ENCODE results near the gene METTL25B. TPM values are rescaled to one million over a fixed set of nuclear protein-coding genes. Genes with fewer than 3 reads are reported as not detected.

METTL25B gene
- polyA plus RNA-seq, 3 donors: 34.4 to 47.3 (median 35.6) TPM

GRCh38 chr1:156781585-156782186, 53.4 kb downstream of the METTL25B start:
- DNase-seq (ENCODE audit: extremely low read depth in 1 of 11, low read depth in 9 of 11, low spot score in 4 of 11): no peak

GRCh38 chr1:156785458-156785857, 57.2 kb downstream of the METTL25B start:
- DNase-seq (ENCODE audit: extremely low read depth in 1 of 11, low read depth in 9 of 11, low spot score in 4 of 11): no peak

Other genes starting within 250 kb of the METTL25B start
- 10 to 100 TPM; 21.1 to 31.7 (median 25.8) TPM for gene MEF2D, start 227.7 kb upstream of the METTL25B start, polyA plus RNA-seq (ENCODE audit: insufficient read length in 3 of 3)
- gene IQGAP3, start 155.9 kb upstream of the METTL25B start, polyA plus RNA-seq (ENCODE audit: insufficient read length in 3 of 3): 10 to 100 TPM; 14.2 to 15.5 (median 15.2) TPM
- 1 to 10 TPM; 1.2 to 1.7 (median 1.5) TPM for gene TTC24, start 148.7 kb upstream of the METTL25B start, polyA plus RNA-seq (ENCODE audit: insufficient read length in 3 of 3)
- 10 to 100 TPM; 67.4 to 76.4 (median 73.0) TPM for gene NAXE, start 136.7 kb upstream of the METTL25B start, polyA plus RNA-seq (ENCODE audit: insufficient read length in 3 of 3)
- 10 to 100 TPM; 32.9 to 36.2 (median 35.4) TPM for gene GPATCH4, start 127.0 kb upstream of the METTL25B start, polyA plus RNA-seq (ENCODE audit: insufficient read length in 3 of 3)
- gene HAPLN2, start 109.1 kb upstream of the METTL25B start, polyA plus RNA-seq (ENCODE audit: insufficient read length in 3 of 3): under 1 TPM; 0.47 to 0.67 (median 0.57) TPM
- gene BCAN, start 86.4 kb upstream of the METTL25B start, polyA plus RNA-seq (ENCODE audit: insufficient read length in 3 of 3): 1 to 10 TPM in 1 of 3 donors, under 1 TPM in 2; 0.22 to 1.3 (median 0.23) TPM
- 100 to 1,000 TPM; 123 to 175 (median 150) TPM for gene NES, start 51.1 kb upstream of the METTL25B start, polyA plus RNA-seq (ENCODE audit: insufficient read length in 3 of 3)
- 100 to 1,000 TPM in 1 of 3 donors, 10 to 100 TPM in 2; 91.7 to 120 (median 92.3) TPM for gene CRABP2, start 22.9 kb upstream of the METTL25B start, polyA plus RNA-seq (ENCODE audit: insufficient read length in 3 of 3)
- 10 to 100 TPM; 40.0 to 43.6 (median 41.3) TPM for gene ISG20L2, start 297 bp downstream of the METTL25B start, polyA plus RNA-seq (ENCODE audit: insufficient read length in 3 of 3)
- 10 to 100 TPM; 63.0 to 69.1 (median 64.1) TPM for gene MRPL24, start 12.6 kb downstream of the METTL25B start, polyA plus RNA-seq (ENCODE audit: insufficient read length in 3 of 3)
- 100 to 1,000 TPM; 262 to 301 (median 270) TPM for gene HDGF, start 23.2 kb downstream of the METTL25B start, polyA plus RNA-seq (ENCODE audit: insufficient read length in 3 of 3)
- 100 to 1,000 TPM; 105 to 112 (median 111) TPM for gene PRCC, start 39.1 kb downstream of the METTL25B start, polyA plus RNA-seq (ENCODE audit: insufficient read length in 3 of 3)
- 1 to 10 TPM in 1 of 3 donors, under 1 TPM in 2; 0.47 to 1.5 (median 0.62) TPM for gene SH2D2A, start 88.4 kb downstream of the METTL25B start, polyA plus RNA-seq (ENCODE audit: insufficient read length in 3 of 3)
- 1 to 10 TPM; 1.1 to 2.6 (median 1.6) TPM for gene INSRR, start 130.6 kb downstream of the METTL25B start, polyA plus RNA-seq (ENCODE audit: insufficient read length in 3 of 3)
- gene NTRK1, start 132.4 kb downstream of the METTL25B start, polyA plus RNA-seq (ENCODE audit: insufficient read length in 3 of 3): 1 to 10 TPM in 2 of 3 donors, under 1 TPM in 1; 0.92 to 1.6 (median 1.5) TPM
- 10 to 100 TPM; 18.1 to 24.0 (median 22.5) TPM for gene PEAR1, start 165.2 kb downstream of the METTL25B start, polyA plus RNA-seq (ENCODE audit: insufficient read length in 3 of 3)
- under 1 TPM; 0.45 to 0.83 (median 0.63) TPM for gene LRRC71, start 192.2 kb downstream of the METTL25B start, polyA plus RNA-seq (ENCODE audit: insufficient read length in 3 of 3)